IMR-90 (cell line): ENCODE measurements around the gene FRAS1. TPM values are rescaled to one million over a fixed set of nuclear protein-coding genes. Genes with fewer than 3 reads are reported as not detected.

Experiments used
- ATAC-seq: fragments of 200-7000 bp; cut with Tn5 transposase; 2 replicates; pipeline ENCODE4 v1.9.1; 2020; ENCODE audit warnings: low read depth, mild to moderate bottlenecking, moderate library complexity
- BruUV-seq: library from RNA; stranded (reverse); fragments of 400-500 nt; replicated peaks from 2 replicates; lab custom pipeline; 2021; lab: Mats Ljungman, UMichigan
- CTCF ChIA-PET: fragments of 300-600 bp; formaldehyde crosslinking; extraction: SDS; loops from one replicate; lab custom pipeline; 2021; ENCODE audit warnings: antibody characterized with exemption; lab: Yijun Ruan, JAX
- POLR2A ChIA-PET: fragments of 300-600 bp; sonication (Branson Sonifier 250); formaldehyde crosslinking; loops from one replicate; lab custom pipeline; 2022; ENCODE audit warnings: antibody characterized with exemption; ENCODE audit not compliant: unreplicated experiment; lab: Charles Lee
- DNase-seq: peaks from one replicate; pipeline ENCODE4 v3.0.0; 2013
- H2AFZ ChIP-seq: replicated peaks from 2 replicates; pipeline ENCODE3; 2013; ENCODE audit warnings: low read length, mild to moderate bottlenecking; ENCODE audit not compliant: poor library complexity
- H2AK5ac ChIP-seq: 2 replicates; pipeline ENCODE4 v1.6.1; 2013; ENCODE audit warnings: low read depth, low read length, inconsistent platforms
- H2AK9ac ChIP-seq: replicated peaks from 2 replicates; pipeline ENCODE3; 2013; ENCODE audit warnings: mild to moderate bottlenecking, low read depth, low read length, moderate library complexity; ENCODE audit not compliant: poor library complexity
- H2BK120ac ChIP-seq: 2 replicates; pipeline ENCODE4 v1.6.1; 2013; ENCODE audit warnings: low read depth, low read length, inconsistent platforms
- H2BK15ac ChIP-seq: 3 replicates; pipeline ENCODE4 v1.6.1; 2013; ENCODE audit warnings: low read depth, low read length, inconsistent platforms
- H2BK20ac ChIP-seq: 2 replicates; pipeline ENCODE4 v1.6.1; 2013; ENCODE audit warnings: low read depth, mild to moderate bottlenecking, inconsistent platforms, low read length, moderate library complexity
- H2BK5ac ChIP-seq: 2 replicates; pipeline ENCODE4 v1.6.1; 2013; ENCODE audit warnings: mild to moderate bottlenecking, low read depth, low read length, inconsistent platforms; ENCODE audit not compliant: poor library complexity, severe bottlenecking
- H3K14ac ChIP-seq: replicated peaks from 2 replicates; pipeline ENCODE4 v1.6.1; 2013; ENCODE audit warnings: low read depth, low read length, inconsistent platforms
- H3K18ac ChIP-seq: 2 replicates; pipeline ENCODE4 v1.6.1; 2013; ENCODE audit warnings: low read depth, low read length, control low read depth
- H3K23ac ChIP-seq: 2 replicates; pipeline ENCODE4 v1.6.1; 2013; ENCODE audit warnings: low read depth, low read length, inconsistent platforms
- H3K27ac ChIP-seq: 2 replicates; pipeline ENCODE4 v1.5.1; 2013; ENCODE audit warnings: mild to moderate bottlenecking, control low read depth, low read length; ENCODE audit not compliant: insufficient read depth
- H3K27me3 ChIP-seq: 2 replicates; pipeline ENCODE4 v1.6.1; 2013; ENCODE audit warnings: low read length; ENCODE audit not compliant: control insufficient read depth, insufficient read depth
- H3K36me3 ChIP-seq: 2 replicates; pipeline ENCODE4 v1.6.1; 2013; ENCODE audit warnings: low read length, mixed read lengths; ENCODE audit not compliant: control insufficient read depth, insufficient read depth
- H3K4ac ChIP-seq: 2 replicates; pipeline ENCODE4 v1.6.1; 2013; ENCODE audit warnings: low read depth, low read length, inconsistent platforms
- H3K4me1 ChIP-seq: 2 replicates; pipeline ENCODE4 v1.6.1; 2013; ENCODE audit warnings: low read length, mixed read lengths; ENCODE audit not compliant: control insufficient read depth, insufficient read depth
- H3K4me2 ChIP-seq: 2 replicates; pipeline ENCODE4 v1.6.1; 2013; ENCODE audit warnings: low read depth, mild to moderate bottlenecking, control low read depth, low read length, moderate library complexity
- H3K4me3 ChIP-seq: 2 replicates; pipeline ENCODE4 v1.5.1; 2013; ENCODE audit warnings: low read depth, mild to moderate bottlenecking, control low read depth, low read length, moderate library complexity; ENCODE audit not compliant: insufficient read depth
- H3K56ac ChIP-seq: 2 replicates; pipeline ENCODE4 v1.6.1; 2013; ENCODE audit warnings: low read length, inconsistent platforms; ENCODE audit not compliant: insufficient read depth; ENCODE audit errors: extremely low read depth
- H3K79me1 ChIP-seq, 2 experiments: 2 replicates each; pipeline ENCODE4 v1.6.1; 2013; ENCODE audit warnings: low read length in 2 of 2, inconsistent platforms in 1 of 2, low read depth in 1 of 2
- H3K9ac ChIP-seq: 2 replicates; pipeline ENCODE4 v1.6.1; 2013; ENCODE audit warnings: low read depth, low read length, control low read depth
- H3K9me1 ChIP-seq: 2 replicates; pipeline ENCODE4 v1.6.1; 2013; ENCODE audit warnings: low read length, inconsistent platforms; ENCODE audit not compliant: insufficient read depth
- H3K9me3 ChIP-seq: 2 replicates; pipeline ENCODE4 v1.6.1; 2013; ENCODE audit warnings: low read length; ENCODE audit not compliant: control insufficient read depth, insufficient read depth
- H4K20me1 ChIP-seq: 2 replicates; pipeline ENCODE4 v1.6.1; 2013; ENCODE audit warnings: low read length, inconsistent platforms; ENCODE audit not compliant: insufficient read depth
- H4K5ac ChIP-seq: 2 replicates; pipeline ENCODE4 v1.6.1; 2013; ENCODE audit warnings: mild to moderate bottlenecking, low read depth, low read length, control low read depth
- H4K8ac ChIP-seq, 2 experiments: 2 replicates each; pipeline ENCODE4 v1.6.1; 2013; ENCODE audit warnings: low read depth in 2 of 2, low read length in 2 of 2, control low read depth in 1 of 2, inconsistent platforms in 1 of 2
- H4K91ac ChIP-seq: 2 replicates; pipeline ENCODE4 v1.6.1; 2013; ENCODE audit warnings: low read depth, low read length, inconsistent platforms; ENCODE audit not compliant: insufficient read depth
- POLR2A ChIP-seq: IDR thresholded peaks from 2 replicates; pipeline ENCODE4 v1.6.1; 2012; ENCODE audit warnings: mild to moderate bottlenecking, low read depth, low read length
- RFX5 ChIP-seq: IDR thresholded peaks from 2 replicates; pipeline ENCODE4 v1.8.0; 2012; ENCODE audit warnings: low read depth, mild to moderate bottlenecking, low read length, moderate library complexity
- WGBS, 2 experiments: methylation state at CpG; one replicate each; pipeline versions ENCODE4 v1.1.5 to v1.1.7; 2013; ENCODE audit warnings: missing lambda C conversion rate in 2 of 2; ENCODE audit not compliant: insufficient read length in 1 of 2; ENCODE audit errors: extremely low coverage in 2 of 2; 5-methylcytosine and 5-hydroxymethylcytosine counted together
- dilution Hi-C: fragments of 300-500 bp; cut with HindIII; formaldehyde crosslinking; loops from one replicate; pipeline ENCODE4 v1.14.3; 2018; ENCODE audit warnings: low sequenced_read_pairs; ENCODE audit not compliant: unreplicated experiment
- in situ Hi-C: fragments of 300-500 bp; cut with MboI; formaldehyde crosslinking; loops from 3 replicates; pipeline ENCODE4 v1.14.3; 2019; ENCODE audit warnings: low sequenced_read_pairs, inconsistent platforms, mixed read lengths
- intact Hi-C: fragments of 100-400 bp; cut with micrococcal nuclease; formaldehyde crosslinking; loops from 2 replicates; pipeline ENCODE4 v1.10.0; 2022
- polyA plus RNA-seq, 3 experiments: library from polyadenylated mRNA; depleted of rRNA; stranded (reverse); fragments of >200 nt; gene quantifications; 2 replicates each; pipeline ENCODE4 v1.2.3, GENCODE V29; 2012; ENCODE audit warnings: low replicate concordance in 1 of 3
- total RNA-seq: library from RNA; depleted of rRNA; stranded (reverse); fragments of >200 nt; gene quantifications from 2 replicates; pipeline ENCODE4 v1.2.3, GENCODE V29; 2012
- TF ChIP-seq, protein P1 (sequence below): fragments of 150-350 bp; IDR thresholded peaks from 2 replicates; pipeline ENCODE4 v1.6.1; 2016; ENCODE audit warnings: low read depth, mild to moderate bottlenecking, low read length, moderate library complexity, borderline replicate concordance

FRAS1 gene
- total and polyA plus RNA-seq, 2 of the 4 experiments (the other 2 are of a cell fraction), result under 0.01 to 0.03 TPM

DNA sequence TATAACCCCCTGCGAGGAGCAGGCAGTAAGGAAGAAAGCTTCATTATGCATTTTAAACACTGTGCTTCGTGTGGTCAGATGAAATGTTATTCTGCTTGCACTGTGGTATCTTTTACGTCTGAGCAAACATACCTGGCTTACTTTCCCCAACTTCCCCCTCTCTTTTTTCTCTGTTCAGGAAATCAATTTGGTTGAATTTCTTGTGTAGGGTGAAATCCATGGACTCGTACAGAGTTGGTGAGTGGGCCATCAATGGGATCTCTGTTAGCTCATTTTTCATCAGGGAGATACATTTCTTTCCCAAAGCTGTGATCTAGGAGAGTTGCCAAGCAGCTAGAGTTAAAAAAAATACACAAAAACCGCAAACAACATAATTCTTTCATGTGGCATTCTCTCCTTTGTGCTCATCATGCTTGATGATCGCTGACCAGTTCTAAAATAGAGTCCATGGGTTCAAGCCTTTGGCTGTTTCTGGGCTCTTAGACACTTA is 98.5 kb downstream of the FRAS1 start:
- dilution Hi-C loops, result no loop called here
- Histone ChIP-seq H2AK5ac (no peak overlapping the region), H3K9me3 (no peaks in the 10 kb centered on the region), H2BK5ac (no peak overlapping the region), H2BK120ac (no peak overlapping the region), H2BK15ac (no peak overlapping the region), H3K18ac (no peak overlapping the region), H3K4ac (no peak overlapping the region), H3K9me1 (no peaks in the 10 kb centered on the region), H4K8ac (no peak overlapping the region), H3K14ac (no peak overlapping the region), H4K5ac (no peak overlapping the region), H3K79me1 (no peaks in the 10 kb centered on the region), H3K23ac (no peak overlapping the region), H2AK9ac (no peak overlapping the region), H3K27me3 (no peaks in the 10 kb centered on the region), H3K9ac (no peak overlapping the region), H4K20me1 (no peaks in the 10 kb centered on the region), H3K56ac (no peak overlapping the region), H3K4me2 (no peak overlapping the region), H3K4me1 (no peaks in the 10 kb centered on the region), H2AFZ (no peak overlapping the region), H3K4me3 (no peak overlapping the region), H3K27ac (no peak overlapping the region), H2BK20ac (no peak overlapping the region), H4K91ac (no peak overlapping the region), H3K36me3 (no peaks in the 10 kb centered on the region)
- ChIA-PET POLR2A (no interaction called here), CTCF (interaction anchor here (1.4 kb wide), 1 partner anchor 25 kb away, joined by 3 read pairs; no protein-coding TSS in a partner anchor)
- no TSS peak for BruUV-seq
- no CpG with 5 or more reads among the region's 6 CpGs for WGBS, 2 experiments
- in situ Hi-C loops, result no loop called here
- intact Hi-C loops, result no loop called here
- no peak for TF ChIP-seq POLR2A
- TF ChIP-seq, protein P1, sequence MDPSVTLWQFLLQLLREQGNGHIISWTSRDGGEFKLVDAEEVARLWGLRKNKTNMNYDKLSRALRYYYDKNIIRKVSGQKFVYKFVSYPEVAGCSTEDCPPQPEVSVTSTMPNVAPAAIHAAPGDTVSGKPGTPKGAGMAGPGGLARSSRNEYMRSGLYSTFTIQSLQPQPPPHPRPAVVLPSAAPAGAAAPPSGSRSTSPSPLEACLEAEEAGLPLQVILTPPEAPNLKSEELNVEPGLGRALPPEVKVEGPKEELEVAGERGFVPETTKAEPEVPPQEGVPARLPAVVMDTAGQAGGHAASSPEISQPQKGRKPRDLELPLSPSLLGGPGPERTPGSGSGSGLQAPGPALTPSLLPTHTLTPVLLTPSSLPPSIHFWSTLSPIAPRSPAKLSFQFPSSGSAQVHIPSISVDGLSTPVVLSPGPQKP, result no peak
- TF ChIP-seq RFX5, result no peak
- DNase-seq (no peak), ATAC-seq (no peak)
